GM19239 (cell line): Measurements from ENCODE around the gene ADAM21.
A peak's percentile ranks its signal among the peaks of the same experiment; 100 is the strongest.
"Not testable (repeated sequence)": the region's sequence is repeated elsewhere in the genome, so short reads cannot be mapped to it uniquely, and the experiment has no call there.

ENCODE experiments used
- DNase-seq: peaks from one replicate; pipeline ENCODE4 v3.0.0; 2011; ENCODE audit warnings: low spot score; ENCODE audit not compliant: insufficient read length
- FAIRE-seq: peaks from 2 replicates; lab custom pipeline; 2011; peaks lifted over from hg19 to GRCh38; lab: Jason Lieb, UNC

Gene ADAM21

GRCh38 chr14:70451874-70452273 is at the start of gene ADAM21:
Gene ADAM21, plus strand, starts transcription at chr14:70452174. Its CDS starts 5,326 bp downstream, at chr14:70457500.
- FAIRE-seq, result no peak
- DNase-seq, result no peak

GRCh38 chr14:70403335-70403734 is 48.6 kb upstream of the ADAM21 start:
- not testable (repeated sequence) for FAIRE-seq, DNase-seq

GRCh38 chr14:70406216-70406615 is 45.8 kb upstream of the ADAM21 start:
- FAIRE-seq, result not testable (repeated sequence)

GRCh38 chr14:70407621-70408020 is 44.4 kb upstream of the ADAM21 start:
- FAIRE-seq (no peak), DNase-seq (no peak)

More at GRCh38 chr14:70406216-70406615, 45.8 kb upstream of the ADAM21 start:
- not testable (repeated sequence) for DNase-seq

GRCh38 chr14:70415788-70416187 is 36.2 kb upstream of the ADAM21 start:
- no peak for DNase-seq
- peak; percentile 18 for FAIRE-seq

GRCh38 chr14:70416338-70416724 is 35.6 kb upstream of the ADAM21 start:
- DNase-seq (no peak), FAIRE-seq (no peak)

GRCh38 chr14:70416725-70417349 is 35.1 kb upstream of the ADAM21 start, which contains the start of gene SYNJ2BP:
Gene SYNJ2BP, minus strand, starts transcription at chr14:70417090. Its CDS starts 127 bp downstream, at chr14:70416963.
- FAIRE-seq, result peak; percentile 96

GRCh38 chr14:70419270-70419931 is 32.6 kb upstream of the ADAM21 start:
- FAIRE-seq, DNase-seq: not testable (repeated sequence)

More at GRCh38 chr14:70416725-70417349, 35.1 kb upstream of the ADAM21 start, which contains the start of gene SYNJ2BP:
- peak; percentile 52 for DNase-seq

GRCh38 chr14:70422538-70422937 is 29.4 kb upstream of the ADAM21 start:
- no peak for FAIRE-seq

GRCh38 chr14:70425354-70425753 is 26.6 kb upstream of the ADAM21 start:
- DNase-seq (no peak), FAIRE-seq (no peak)

More at GRCh38 chr14:70422538-70422937, 29.4 kb upstream of the ADAM21 start:
- DNase-seq, result no peak

- FAIRE-seq, DNase-seq: not testable (repeated sequence)
These were observed 25.4 kb upstream of the ADAM21 start for GRCh38 chr14:70426555-70426954.

- DNase-seq (no peak), FAIRE-seq (no peak)
These were observed 15.1 kb upstream of the ADAM21 start for GRCh38 chr14:70436867-70437266.

- no peak for FAIRE-seq
- no peak for DNase-seq
These were observed 10.3 kb upstream of the ADAM21 start for GRCh38 chr14:70441641-70442040.

- no peak for DNase-seq
- no peak for FAIRE-seq
These were observed 9.2 kb upstream of the ADAM21 start for GRCh38 chr14:70442750-70443149.

GRCh38 chr14:70448633-70449340 is 3.2 kb upstream of the ADAM21 start:
- DNase-seq (no peak), FAIRE-seq (no peak)

GRCh38 chr14:70454731-70455130 is 2.8 kb downstream of the ADAM21 start:
- DNase-seq, result no peak
- FAIRE-seq, result no peak

- no peak for DNase-seq
- FAIRE-seq, result no peak
These were observed 16.8 kb downstream of the ADAM21 start for GRCh38 chr14:70468731-70469130.

GRCh38 chr14:70470863-70471563 is 19.0 kb downstream of the ADAM21 start:
- FAIRE-seq, result not testable (repeated sequence)

GRCh38 chr14:70472253-70473159 is 20.5 kb downstream of the ADAM21 start:
- no peak for DNase-seq
- no peak for FAIRE-seq

More at GRCh38 chr14:70470863-70471563, 19.0 kb downstream of the ADAM21 start:
- not testable (repeated sequence) for DNase-seq
